GM19467 (cell line): ENCODE results near the gene FER.

Source experiments
- ATAC-seq: cut with Tn5 transposase; IDR thresholded peaks from one replicate; pipeline ENCODE4 v1.9.1; 2021; ENCODE audit warnings: mild to moderate bottlenecking, moderate library complexity; ENCODE audit not compliant: unreplicated experiment

Gene FER

GRCh38 chr5:109224276-109224882 is 476.7 kb downstream of the FER start:
- no peak for ATAC-seq

DNA sequence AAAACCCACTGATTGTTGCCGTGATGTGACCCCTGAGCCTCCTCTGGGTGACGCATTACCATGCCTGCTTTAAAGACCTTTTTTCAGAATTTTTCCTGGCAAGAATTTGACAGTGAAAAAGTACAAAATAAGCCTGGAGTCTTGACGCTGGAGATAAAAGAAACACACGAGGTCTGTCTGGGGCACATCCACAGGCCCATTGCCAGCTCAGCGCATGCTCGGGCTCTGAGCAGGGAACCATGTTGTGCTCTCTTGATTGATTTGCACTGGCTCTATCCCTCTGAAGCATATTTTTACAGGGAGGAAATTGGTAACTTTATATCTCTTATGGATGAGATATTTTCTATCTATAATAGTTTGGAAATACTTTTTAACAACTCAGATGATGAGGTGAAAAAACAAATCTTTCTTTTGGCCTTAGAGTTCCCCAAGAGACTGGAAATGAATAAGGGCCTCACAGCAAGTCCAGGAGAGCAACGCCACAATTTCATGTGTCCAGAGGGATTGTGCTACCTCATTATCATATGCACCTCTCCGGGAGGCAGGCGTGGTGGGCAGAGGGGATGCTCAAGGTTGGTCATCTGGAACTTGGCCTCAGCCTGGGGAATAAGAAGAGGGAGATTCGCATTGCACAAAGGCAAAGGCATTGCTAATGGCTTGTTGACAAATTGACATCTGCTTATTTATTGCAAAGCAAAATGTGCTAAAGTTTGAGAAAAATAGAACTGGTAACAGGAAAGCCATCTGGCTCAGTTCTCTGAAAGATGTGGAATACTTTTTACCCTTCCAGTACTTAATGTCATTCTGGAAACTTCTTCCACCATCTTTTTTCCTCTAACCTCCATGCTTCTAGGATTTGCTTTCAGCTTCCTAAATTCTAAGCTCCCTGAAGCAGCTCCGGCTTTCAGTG is 478.3 kb downstream of the FER start:
- ATAC-seq: no peak

DNA sequence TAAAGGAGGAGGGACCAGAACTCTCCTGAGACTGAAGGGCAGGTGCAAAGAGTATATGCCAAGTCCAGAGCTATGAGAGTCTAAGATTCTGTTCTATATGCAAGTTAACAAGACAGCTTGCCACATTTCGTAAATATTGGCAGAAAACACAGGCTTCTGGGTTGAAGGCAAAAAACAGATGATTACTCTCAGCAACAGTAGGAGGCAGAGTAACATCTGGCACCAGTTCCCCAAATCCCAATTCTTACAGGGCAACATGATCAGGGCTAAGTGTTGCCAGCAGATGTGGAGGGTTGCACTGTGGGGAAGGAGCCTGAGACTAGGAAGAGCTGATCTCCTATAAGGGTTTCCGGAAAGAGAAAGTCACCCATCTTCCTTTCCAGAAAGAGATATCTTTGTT is 482.7 kb downstream of the FER start:
- ATAC-seq: no peak

GRCh38 chr5:109231331-109231730 is 483.6 kb downstream of the FER start:
- no peak for ATAC-seq

GRCh38 chr5:109234381-109234780 is 486.7 kb downstream of the FER start:
- ATAC-seq: no peak

DNA sequence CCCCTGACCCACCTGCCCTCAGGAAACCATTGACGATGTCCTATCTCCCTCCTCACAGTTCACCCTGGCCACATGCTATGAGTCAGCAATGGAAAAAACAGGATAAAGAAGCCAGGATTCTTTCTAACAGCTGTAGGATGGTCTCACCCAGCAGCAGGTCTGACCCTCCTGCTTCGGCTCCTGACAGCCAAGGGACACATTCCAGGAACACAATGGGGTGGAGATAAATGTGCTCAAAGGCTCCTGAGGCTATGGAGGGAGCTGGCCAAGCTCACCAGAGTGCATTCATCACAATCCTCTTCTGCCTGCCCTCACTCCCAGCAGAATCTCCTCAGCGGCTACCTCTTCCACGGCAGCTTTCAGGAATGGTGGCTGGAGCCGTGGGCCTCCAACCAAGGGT is 491.8 kb downstream of the FER start:
- no peak for ATAC-seq

GRCh38 chr5:109242518-109242917 is 494.8 kb downstream of the FER start:
- no peak for ATAC-seq

DNA sequence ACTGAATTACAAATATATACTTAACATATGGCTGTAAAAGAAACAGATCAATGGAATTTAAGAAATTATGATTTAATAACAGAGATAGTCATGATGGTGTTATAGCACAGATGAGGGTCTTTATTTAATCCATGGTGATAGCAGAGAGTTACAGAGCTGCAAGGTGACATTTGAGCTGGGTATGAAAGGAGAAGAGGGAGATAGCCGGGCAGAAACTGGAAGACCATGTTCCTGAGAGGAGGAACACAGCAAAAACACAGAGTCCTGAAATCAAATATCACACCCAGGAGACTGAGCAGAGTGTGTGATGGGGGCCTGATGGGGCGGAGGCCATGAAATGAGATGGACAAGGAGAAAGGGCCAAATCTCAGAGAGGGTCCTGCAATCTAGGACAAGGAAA is 498.7 kb downstream of the FER start:
- no peak for ATAC-seq
